Measurements from ENCODE around the gene TACO1.

TACO1 gene

GRCh38 chr17:63595132-63595531 is 5.6 kb upstream of the TACO1 start:
- no peak for TF ChIP-seq EGR1 (IDR thresholded peaks at IDR 0.05)
- TF ChIP-seq TCF12 (IDR thresholded peaks at IDR 0.05; ENCODE audit: low read depth): no peak
- no peak for TF ChIP-seq FOXM1 (IDR thresholded peaks at IDR 0.05; ENCODE audit: borderline replicate concordance, low read depth)
- TF ChIP-seq EP300 (IDR thresholded peaks at IDR 0.05; ENCODE audit: borderline replicate concordance): no peak
- TF ChIP-seq, protein P1, sequence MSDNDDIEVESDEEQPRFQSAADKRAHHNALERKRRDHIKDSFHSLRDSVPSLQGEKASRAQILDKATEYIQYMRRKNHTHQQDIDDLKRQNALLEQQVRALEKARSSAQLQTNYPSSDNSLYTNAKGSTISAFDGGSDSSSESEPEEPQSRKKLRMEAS (IDR thresholded peaks at IDR 0.05): no peak

DNA sequence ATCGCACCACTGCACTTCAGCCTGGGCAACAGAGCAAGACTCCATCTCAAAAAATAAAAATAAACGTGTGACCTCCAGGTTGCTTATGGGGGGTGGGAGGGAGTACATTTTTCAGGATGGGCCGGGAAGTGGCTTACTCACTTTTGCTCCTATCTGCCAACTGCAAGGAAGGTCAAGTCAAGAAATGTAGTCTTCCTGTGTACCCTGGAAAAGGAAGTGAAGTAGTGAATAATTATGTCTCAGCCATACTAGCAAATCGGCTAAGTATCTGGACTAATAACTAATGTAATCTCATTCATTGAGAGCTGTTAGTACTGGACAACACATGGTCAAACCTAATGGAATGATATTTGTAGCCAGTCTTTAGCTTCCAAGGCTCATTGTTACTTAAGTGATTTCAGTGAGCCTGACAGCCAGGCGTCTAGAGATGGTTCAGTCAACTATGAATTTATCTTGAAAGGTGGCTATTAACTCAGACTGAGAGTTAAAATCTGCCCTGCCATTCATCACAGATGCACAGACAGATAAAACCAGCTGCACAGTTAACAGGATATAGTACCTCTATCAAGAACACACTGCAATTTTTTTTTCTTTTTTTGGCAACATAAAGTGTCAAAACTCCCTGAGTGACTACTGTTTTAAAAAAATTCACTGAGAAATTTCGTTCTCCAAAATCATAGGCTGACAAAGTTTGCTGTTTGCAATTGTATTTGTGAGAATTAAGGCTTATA is 3.7 kb upstream of the TACO1 start:
- no peak for TF ChIP-seq FOXM1 (IDR thresholded peaks at IDR 0.05; ENCODE audit: borderline replicate concordance, low read depth)
- TF ChIP-seq YY1 (IDR thresholded peaks at IDR 0.05; ENCODE audit: low read depth): no peak
- no peak for TF ChIP-seq NFIC (IDR thresholded peaks at IDR 0.05)
- TF ChIP-seq, protein P2, sequence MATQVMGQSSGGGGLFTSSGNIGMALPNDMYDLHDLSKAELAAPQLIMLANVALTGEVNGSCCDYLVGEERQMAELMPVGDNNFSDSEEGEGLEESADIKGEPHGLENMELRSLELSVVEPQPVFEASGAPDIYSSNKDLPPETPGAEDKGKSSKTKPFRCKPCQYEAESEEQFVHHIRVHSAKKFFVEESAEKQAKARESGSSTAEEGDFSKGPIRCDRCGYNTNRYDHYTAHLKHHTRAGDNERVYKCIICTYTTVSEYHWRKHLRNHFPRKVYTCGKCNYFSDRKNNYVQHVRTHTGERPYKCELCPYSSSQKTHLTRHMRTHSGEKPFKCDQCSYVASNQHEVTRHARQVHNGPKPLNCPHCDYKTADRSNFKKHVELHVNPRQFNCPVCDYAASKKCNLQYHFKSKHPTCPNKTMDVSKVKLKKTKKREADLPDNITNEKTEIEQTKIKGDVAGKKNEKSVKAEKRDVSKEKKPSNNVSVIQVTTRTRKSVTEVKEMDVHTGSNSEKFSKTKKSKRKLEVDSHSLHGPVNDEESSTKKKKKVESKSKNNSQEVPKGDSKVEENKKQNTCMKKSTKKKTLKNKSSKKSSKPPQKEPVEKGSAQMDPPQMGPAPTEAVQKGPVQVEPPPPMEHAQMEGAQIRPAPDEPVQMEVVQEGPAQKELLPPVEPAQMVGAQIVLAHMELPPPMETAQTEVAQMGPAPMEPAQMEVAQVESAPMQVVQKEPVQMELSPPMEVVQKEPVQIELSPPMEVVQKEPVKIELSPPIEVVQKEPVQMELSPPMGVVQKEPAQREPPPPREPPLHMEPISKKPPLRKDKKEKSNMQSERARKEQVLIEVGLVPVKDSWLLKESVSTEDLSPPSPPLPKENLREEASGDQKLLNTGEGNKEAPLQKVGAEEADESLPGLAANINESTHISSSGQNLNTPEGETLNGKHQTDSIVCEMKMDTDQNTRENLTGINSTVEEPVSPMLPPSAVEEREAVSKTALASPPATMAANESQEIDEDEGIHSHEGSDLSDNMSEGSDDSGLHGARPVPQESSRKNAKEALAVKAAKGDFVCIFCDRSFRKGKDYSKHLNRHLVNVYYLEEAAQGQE (IDR thresholded peaks at IDR 0.05; ENCODE audit: low read depth): no peak
- TF ChIP-seq, protein P1 (IDR thresholded peaks at IDR 0.05): no peak
- TF ChIP-seq USF1 (IDR thresholded peaks at IDR 0.05): no peak
- no peak for TF ChIP-seq CEBPB (IDR thresholded peaks at IDR 0.05)
- no peak for TF ChIP-seq CREB1 (IDR thresholded peaks at IDR 0.05; ENCODE audit: low read depth)
- TF ChIP-seq TAF1 (IDR thresholded peaks at IDR 0.05; ENCODE audit: low read depth): no peak
- TF ChIP-seq TEAD4 (IDR thresholded peaks at IDR 0.05): no peak
- no peak for TF ChIP-seq ZBTB7A (IDR thresholded peaks at IDR 0.05; ENCODE audit: low read depth)
- no peak for TF ChIP-seq RAD21 (IDR thresholded peaks at IDR 0.05; ENCODE audit: low read depth)
- TF ChIP-seq EGR1 (IDR thresholded peaks at IDR 0.05): no peak

DNA sequence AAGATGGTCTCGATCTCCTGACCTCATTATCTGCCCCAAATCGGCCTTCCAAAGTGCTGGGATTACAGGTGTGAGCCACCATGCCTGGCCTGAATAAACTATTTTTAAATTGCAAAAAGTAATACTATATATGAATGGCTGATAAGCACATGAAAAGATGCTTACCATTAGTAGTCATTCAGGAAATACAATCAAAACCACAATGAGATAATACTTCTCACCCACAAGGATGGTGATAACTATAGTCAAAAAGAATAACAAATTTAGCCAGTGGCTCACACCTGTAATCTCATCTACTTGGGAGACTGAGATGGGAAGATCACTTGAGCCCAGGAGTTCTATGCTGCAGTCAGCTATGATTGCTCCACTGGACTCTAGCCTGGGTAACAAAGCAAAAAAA is 2.4 kb upstream of the TACO1 start:
- TF ChIP-seq, protein P1 (IDR thresholded peaks at IDR 0.05): no peak
- TF ChIP-seq TAF1 (IDR thresholded peaks at IDR 0.05; ENCODE audit: low read depth): no peak
- no peak for TF ChIP-seq YY1 (IDR thresholded peaks at IDR 0.05; ENCODE audit: low read depth)
- no peak for TF ChIP-seq USF1 (IDR thresholded peaks at IDR 0.05)
- no peak for TF ChIP-seq CEBPB (IDR thresholded peaks at IDR 0.05)
- TF ChIP-seq ZBTB7A (IDR thresholded peaks at IDR 0.05; ENCODE audit: low read depth): no peak
- TF ChIP-seq RAD21 (IDR thresholded peaks at IDR 0.05; ENCODE audit: low read depth): no peak
- TF ChIP-seq TEAD4 (IDR thresholded peaks at IDR 0.05): no peak
- TF ChIP-seq, protein P2 (IDR thresholded peaks at IDR 0.05; ENCODE audit: low read depth): no peak
- no peak for TF ChIP-seq NFIC (IDR thresholded peaks at IDR 0.05)
- no peak for TF ChIP-seq EP300 (IDR thresholded peaks at IDR 0.05; ENCODE audit: borderline replicate concordance)

DNA sequence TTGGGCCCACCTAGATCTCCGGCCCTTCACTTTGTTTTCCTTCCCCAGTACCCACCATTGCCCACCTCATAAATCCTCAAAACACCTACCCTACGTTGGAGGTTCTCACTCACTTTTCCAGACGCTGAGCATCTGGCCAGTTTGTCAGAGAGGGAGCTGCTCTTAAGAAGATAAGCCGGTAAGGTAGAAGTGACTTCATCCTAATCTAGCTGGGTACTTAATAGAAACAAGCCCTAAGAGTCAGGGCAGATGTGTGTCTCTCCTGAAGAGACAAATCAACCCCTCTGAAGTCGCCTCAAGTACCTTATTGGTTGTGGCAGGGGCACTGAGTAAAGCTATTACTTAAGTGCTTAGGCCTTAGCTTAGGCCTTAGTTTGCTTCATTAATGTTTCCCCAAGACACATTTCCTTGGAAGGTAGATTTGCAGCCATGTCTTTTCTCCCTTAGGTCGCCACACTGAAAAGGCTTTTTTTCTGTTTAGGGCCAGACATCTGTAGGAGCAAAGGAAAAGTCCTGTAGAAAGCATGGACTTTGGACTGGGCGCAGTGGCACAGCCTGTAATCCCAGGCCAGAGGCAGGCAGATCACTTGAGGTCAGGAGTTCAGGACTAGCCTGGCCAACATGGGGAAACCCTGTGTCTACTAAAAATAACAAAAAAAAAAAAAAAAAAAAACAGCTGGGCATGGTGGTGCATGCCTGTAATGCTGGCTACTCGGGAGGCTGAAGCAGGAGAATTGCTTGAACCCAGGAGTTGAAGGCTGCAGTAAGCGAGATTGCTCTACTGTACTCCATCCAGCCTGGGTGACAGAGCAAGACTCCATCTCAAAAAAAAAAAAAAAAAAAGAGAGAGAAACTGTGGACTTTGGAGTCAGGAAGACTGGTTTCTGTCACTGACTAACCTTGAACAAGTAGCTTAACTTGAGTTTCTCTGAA is 1.0 kb downstream of the TACO1 start:
- TF ChIP-seq NFIC (IDR thresholded peaks at IDR 0.05): no peak
- TF ChIP-seq TAF1 (IDR thresholded peaks at IDR 0.05; ENCODE audit: low read depth): no peak
- no peak for TF ChIP-seq FOXM1 (IDR thresholded peaks at IDR 0.05; ENCODE audit: borderline replicate concordance, low read depth)
- TF ChIP-seq USF1 (IDR thresholded peaks at IDR 0.05): no peak
- no peak for TF ChIP-seq CREB1 (IDR thresholded peaks at IDR 0.05; ENCODE audit: low read depth)
- no peak for TF ChIP-seq ZBTB7A (IDR thresholded peaks at IDR 0.05; ENCODE audit: low read depth)
- TF ChIP-seq TEAD4 (IDR thresholded peaks at IDR 0.05): no peak
- TF ChIP-seq, protein P2 (IDR thresholded peaks at IDR 0.05; ENCODE audit: low read depth): no peak
- no peak for TF ChIP-seq EGR1 (IDR thresholded peaks at IDR 0.05)
- TF ChIP-seq, protein P1 (IDR thresholded peaks at IDR 0.05): no peak
- TF ChIP-seq EP300 (IDR thresholded peaks at IDR 0.05; ENCODE audit: borderline replicate concordance): no peak

Data from Ishikawa (cell line).